Activated CD4-positive, alpha-beta T cell treated with anti-CD3 and anti-CD28 coated beads, Interleukin-10, Interleukin-2, amounts not matched to agents 100 ng/mL and 50 ng/mL, durations not matched to agents 16 hours and 8 hours (primary cell): Measurements from ENCODE around the gene MUC5B.
A peak's percentile ranks its signal among the peaks of the same experiment; 100 is the strongest.
"Not testable (repeated sequence)": the region's sequence is repeated elsewhere in the genome, so short reads cannot be mapped to it uniquely, and the experiment has no call there.

ENCODE experiments used
- DNase-seq: peaks from one replicate; pipeline ENCODE4 v3.0.0-alpha.2; 2020

MUC5B gene

DNA sequence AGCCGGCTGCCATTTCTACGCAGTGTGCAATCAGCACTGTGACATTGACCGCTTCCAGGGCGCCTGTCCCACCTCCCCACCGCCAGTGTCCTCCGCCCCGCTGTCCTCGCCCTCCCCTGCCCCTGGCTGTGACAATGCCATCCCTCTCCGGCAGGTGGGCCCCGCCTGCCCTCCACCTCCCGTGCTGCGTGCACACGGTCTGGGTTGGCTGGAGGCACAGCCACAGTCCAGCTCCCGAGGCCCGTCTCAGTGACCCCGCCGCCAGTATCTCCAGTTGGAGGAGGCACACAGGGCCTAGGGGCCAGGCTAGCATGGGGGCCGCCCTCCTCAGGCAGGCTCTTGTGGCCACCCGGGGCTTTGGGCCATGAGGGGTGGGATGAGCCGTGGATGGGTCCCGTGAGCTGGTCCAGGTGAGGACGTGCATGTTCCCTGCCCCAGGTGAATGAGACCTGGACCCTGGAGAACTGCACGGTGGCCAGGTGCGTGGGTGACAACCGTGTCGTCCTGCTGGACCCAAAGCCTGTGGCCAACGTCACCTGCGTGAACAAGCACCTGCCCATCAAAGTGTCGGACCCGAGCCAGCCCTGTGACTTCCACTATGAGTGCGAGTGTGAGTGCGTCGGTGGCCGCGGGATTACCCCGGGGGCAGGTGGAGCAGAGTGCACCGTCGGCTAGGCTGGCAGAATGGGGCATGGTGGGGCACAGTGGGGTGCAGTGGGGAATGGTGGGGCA lies 29.7 kb downstream of the MUC5B start:
- DNase-seq = no peak

DNA sequence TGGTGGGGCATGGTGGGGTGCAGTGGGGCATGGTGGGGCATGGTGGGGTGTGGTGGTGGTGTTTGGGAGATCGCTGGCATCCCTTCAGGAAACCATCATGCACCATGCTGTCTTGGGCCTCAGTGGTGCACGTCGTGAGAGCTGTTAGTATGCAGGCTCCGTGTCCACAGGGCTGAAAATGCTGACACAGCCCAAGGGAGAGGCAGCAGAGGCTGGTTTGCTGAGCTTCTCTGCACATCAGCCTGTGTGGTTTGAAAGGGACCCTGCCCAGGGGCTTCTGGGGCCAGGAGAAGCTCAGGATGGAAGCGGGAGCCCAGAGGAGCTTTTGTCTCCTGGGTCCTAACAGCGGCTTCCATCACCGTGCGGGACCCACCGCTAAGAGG lies 30.2 kb downstream of the MUC5B start:
- DNase-seq = no peak

- DNase-seq = no peak
Observed at GRCh38 chr11:1254086-1254648, 31.3 kb downstream of the MUC5B start.

DNA sequence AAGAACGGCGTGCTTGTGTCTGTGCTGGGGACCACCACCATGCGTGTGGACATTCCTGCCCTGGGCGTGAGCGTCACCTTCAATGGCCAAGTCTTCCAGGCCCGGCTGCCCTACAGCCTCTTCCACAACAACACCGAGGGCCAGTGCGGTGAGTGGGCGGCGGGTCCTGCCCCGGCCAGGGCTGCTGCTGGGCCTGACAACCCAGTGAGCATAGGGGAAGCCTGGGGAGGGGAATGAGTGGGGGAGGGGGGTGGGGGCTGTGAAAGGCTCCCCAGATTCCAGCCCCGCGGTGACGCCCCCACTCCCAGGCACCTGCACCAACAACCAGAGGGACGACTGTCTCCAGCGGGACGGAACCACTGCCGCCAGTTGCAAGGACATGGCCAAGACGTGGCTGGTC lies 31.9 kb downstream of the MUC5B start:
- no peak for DNase-seq

GRCh38 chr11:1255151-1255550 lies 32.3 kb downstream of the MUC5B start:
- DNase-seq = no peak

DNA sequence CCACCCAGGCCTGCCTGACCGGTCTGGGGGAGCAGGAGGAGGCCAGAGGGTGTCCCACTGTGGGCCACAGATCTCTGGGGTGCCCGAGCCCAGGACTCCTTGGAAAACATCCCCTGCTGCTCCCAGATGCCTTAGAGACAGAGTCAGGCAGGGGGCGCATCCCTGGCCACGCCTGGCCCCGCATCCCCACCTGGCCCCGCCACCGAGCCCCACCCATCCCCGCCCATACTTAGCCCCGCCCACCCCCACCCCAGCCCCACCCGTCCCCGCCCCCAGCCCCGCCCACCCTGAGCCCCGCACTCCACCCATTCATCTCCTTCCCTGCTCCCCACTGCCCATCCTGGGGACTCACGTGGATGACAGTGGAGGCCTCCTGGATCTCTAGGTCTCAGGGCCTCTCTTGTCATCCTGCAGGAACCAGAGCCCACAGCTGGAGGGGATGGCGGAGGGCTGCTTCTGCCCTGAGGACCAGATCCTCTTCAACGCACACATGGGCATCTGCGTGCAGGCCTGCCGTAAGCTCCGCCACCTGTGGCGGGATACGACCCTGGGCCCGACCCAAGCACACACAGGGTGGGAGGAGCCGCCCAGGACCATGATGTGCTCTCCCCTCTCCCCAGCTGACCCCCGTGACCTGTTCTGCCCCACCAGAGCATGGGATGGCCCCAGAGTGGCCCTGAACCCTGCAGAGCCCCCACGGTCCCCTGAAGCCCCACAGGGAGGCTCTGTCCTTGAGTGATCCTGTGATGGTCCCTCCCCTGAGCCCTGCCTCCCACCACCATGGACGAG lies 33.6 kb downstream of the MUC5B start:
- DNase-seq = no peak

- no peak for DNase-seq
Observed at GRCh38 chr11:1257366-1257765, 34.5 kb downstream of the MUC5B start.

DNA sequence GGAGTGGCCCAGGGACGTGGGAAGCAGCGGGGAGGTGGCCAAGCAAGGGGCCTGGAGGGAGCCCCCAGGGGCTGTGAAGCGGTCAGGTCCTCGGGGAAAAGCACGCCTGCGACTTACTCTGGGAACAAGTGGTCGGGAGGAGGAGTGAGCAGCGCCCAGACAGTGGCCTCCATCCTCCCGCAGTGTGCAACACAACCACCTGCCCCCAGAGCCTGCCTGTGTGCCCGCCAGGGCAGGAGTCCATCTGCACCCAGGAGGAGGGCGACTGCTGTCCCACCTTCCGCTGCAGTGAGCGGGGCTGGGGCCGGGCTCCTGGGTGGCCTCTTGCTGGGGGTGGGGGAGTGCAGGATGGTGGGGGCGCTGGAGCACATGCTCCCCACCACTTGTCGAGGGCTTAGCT lies 35.0 kb downstream of the MUC5B start:
- no peak for DNase-seq

GRCh38 chr11:1258401-1259075 lies 35.7 kb downstream of the MUC5B start:
- DNase-seq = no peak

GRCh38 chr11:1259076-1259461 lies 36.2 kb downstream of the MUC5B start:
- DNase-seq = no peak

GRCh38 chr11:1259561-1259960 lies 36.7 kb downstream of the MUC5B start:
- no peak for DNase-seq

GRCh38 chr11:1260023-1260501 lies 37.2 kb downstream of the MUC5B start:
- peak; percentile 48 for DNase-seq

- DNase-seq = no peak
Observed at GRCh38 chr11:1260620-1261019, 37.8 kb downstream of the MUC5B start.

DNA sequence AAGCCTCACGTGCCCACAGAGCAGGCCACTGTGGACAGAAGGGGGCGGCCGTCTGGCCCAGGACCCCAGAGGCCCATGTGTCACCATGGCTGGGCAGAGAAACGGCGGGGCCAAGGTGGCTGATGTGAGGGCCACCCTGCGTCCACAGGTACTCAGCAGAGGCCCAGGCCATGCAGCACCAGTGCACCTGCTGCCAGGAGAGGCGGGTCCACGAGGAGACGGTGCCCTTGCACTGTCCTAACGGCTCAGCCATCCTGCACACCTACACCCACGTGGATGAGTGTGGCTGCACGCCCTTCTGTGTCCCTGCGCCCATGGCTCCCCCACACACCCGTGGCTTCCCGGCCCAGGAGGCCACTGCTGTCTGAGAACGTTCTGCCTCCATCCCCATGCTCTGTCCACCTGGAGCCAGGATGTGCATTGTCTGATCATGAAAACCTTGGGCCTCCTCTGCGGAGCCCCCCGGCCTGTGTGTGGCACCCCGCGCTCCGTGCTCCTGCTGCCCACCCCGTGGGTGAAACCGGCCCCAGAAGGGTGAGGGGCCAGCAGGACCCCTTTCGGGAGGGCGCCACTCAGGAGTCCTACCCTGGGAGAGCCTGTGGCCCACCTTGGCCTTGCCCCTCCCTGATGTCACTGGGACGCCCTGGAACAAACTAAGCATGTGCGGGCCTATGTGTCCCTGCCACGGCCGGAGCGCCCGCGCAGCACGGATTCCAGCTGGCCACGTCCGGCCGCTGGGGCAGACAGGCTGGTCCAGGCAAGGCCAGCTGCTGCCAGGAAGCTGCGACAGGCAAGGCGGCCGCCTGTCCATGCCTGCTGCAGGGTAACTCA lies 38.6 kb downstream of the MUC5B start:
- no peak for DNase-seq

- DNase-seq = peak; percentile 92
Observed at GRCh38 chr11:1262172-1263006, 39.5 kb downstream of the MUC5B start.

GRCh38 chr11:1263010-1263409 lies 40.1 kb downstream of the MUC5B start:
- no peak for DNase-seq

GRCh38 chr11:1264444-1264843 lies 41.6 kb downstream of the MUC5B start:
- peak; percentile 67 for DNase-seq

DNA sequence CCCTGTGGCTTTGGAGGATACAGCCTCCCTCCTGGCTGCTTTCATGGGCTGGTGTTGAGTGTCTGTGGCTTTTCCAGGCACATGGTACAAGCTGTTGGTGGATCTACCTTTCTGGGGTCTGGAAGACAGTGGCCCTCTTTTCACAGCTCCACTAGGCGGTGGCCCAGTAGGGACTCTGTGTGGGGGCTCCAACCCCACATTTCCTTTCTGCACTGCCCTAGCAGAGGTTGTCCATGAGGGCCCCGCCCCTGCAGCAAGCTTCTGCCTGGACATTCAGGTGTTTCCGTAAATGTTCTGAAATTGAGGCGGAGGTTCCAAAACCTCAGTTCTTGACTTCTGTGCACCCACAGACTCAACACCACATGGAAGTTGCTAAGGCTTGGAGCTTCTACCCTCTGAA lies 42.6 kb downstream of the MUC5B start:
- DNase-seq = not testable (repeated sequence)

GRCh38 chr11:1266976-1267375 lies 44.1 kb downstream of the MUC5B start:
- not testable (repeated sequence) for DNase-seq

GRCh38 chr11:1267441-1268100 lies 44.7 kb downstream of the MUC5B start:
- DNase-seq = no peak

DNA sequence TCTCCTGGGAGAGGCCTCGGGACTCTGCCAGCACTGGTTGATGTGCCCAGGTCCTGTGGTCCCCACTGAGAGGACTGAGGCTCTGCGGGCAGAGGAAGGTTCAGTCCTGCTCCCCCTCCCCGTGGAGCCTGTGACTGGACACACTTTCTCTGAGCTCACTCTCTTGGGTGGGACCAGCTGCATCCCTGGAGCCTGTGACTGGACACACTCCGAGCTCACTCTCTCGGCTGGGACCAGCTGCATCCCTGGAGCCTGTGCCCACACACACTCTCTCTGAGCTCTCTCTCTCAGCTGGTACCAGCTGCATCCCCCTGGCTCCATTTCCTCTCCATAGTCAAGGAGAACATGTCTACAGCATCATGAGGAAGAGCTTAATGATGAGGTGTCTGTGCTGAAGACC lies 47.1 kb downstream of the MUC5B start:
- DNase-seq = no peak
